Muscle layer of colon (tissue), 2 donors: ENCODE measurements around the gene HGS.

Experiments used
- H3K27ac ChIP-seq: one replicate; pipeline ENCODE4 v1.7.0; 2013; ENCODE audit warnings: low read depth, mild to moderate bottlenecking, low read length, moderate library complexity
- H3K27me3 ChIP-seq, 2 donors: one replicate each; pipeline ENCODE4 v1.7.0; 2013; ENCODE audit warnings: low read length in 2 of 2, mild to moderate bottlenecking in 2 of 2; ENCODE audit not compliant: insufficient read depth in 2 of 2, control insufficient read depth in 1 of 2
- H3K36me3 ChIP-seq: one replicate; pipeline ENCODE4 v1.7.0; 2013; ENCODE audit warnings: mild to moderate bottlenecking, low read length; ENCODE audit not compliant: insufficient read depth
- H3K4me1 ChIP-seq: one replicate; pipeline ENCODE4 v1.7.0; 2013; ENCODE audit warnings: mild to moderate bottlenecking, low read length; ENCODE audit not compliant: insufficient read depth
- H3K4me3 ChIP-seq, 2 donors: one replicate each; pipeline ENCODE4 v1.7.0; 2013; ENCODE audit warnings: low read length in 2 of 2, low read depth in 1 of 2, mild to moderate bottlenecking in 1 of 2, moderate library complexity in 1 of 2
- H3K9ac ChIP-seq: one replicate; pipeline ENCODE4 v1.7.0; 2013; ENCODE audit warnings: low read length
- H3K9me3 ChIP-seq: one replicate; pipeline ENCODE4 v1.7.0; 2013; ENCODE audit warnings: mild to moderate bottlenecking, low read length
- donor health status: abdominal sarcoma.
- donor health status: Adenocarcinoma of cecum.

Gene HGS, protein sequence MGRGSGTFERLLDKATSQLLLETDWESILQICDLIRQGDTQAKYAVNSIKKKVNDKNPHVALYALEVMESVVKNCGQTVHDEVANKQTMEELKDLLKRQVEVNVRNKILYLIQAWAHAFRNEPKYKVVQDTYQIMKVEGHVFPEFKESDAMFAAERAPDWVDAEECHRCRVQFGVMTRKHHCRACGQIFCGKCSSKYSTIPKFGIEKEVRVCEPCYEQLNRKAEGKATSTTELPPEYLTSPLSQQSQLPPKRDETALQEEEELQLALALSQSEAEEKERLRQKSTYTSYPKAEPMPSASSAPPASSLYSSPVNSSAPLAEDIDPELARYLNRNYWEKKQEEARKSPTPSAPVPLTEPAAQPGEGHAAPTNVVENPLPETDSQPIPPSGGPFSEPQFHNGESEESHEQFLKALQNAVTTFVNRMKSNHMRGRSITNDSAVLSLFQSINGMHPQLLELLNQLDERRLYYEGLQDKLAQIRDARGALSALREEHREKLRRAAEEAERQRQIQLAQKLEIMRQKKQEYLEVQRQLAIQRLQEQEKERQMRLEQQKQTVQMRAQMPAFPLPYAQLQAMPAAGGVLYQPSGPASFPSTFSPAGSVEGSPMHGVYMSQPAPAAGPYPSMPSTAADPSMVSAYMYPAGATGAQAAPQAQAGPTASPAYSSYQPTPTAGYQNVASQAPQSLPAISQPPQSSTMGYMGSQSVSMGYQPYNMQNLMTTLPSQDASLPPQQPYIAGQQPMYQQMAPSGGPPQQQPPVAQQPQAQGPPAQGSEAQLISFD

GRCh38 chr17:81683584-81684441 lies at the start of gene HGS, which contains the start of gene ARL16:
TSS of gene HGS (plus strand) at chr17:81684011. CDS start at chr17:81684067, 56 bp downstream.
TSS of gene ARL16 (minus strand) at chr17:81683797. CDS start at chr17:81683753, 44 bp downstream.
- Histone ChIP-seq H3K4me3 (peak within 1 kb of the TSS; percentile 82 to 86), H3K4me1 (peaks cover 22% of the 10 kb centered on the region), H3K9ac (peak within 1 kb of the TSS; percentile 51), H3K27me3 (no peaks in the 10 kb centered on the region), H3K9me3 (no peaks in the 10 kb centered on the region), H3K27ac (peak within 1 kb of the TSS; percentile 81), H3K36me3 (peaks cover 30% of the 10 kb centered on the region)

- Histone ChIP-seq H3K4me1 (peaks cover 17% of the 10 kb centered on the region), H3K27ac (no peak overlapping the region), H3K9me3 (no peaks in the 10 kb centered on the region), H3K9ac (peak overlapping the region; percentile 87), H3K4me3 (peak overlapping the region in 1 of 2 donors; percentile 85), H3K36me3 (no peaks in the 10 kb centered on the region), H3K27me3 (no peaks in the 10 kb centered on the region)
These were observed 48.4 kb upstream of the HGS start for GRCh38 chr17:81635431-81635830.

GRCh38 chr17:81635973-81636504 lies 47.8 kb upstream of the HGS start:
- Histone ChIP-seq H3K27me3 (no peaks in the 10 kb centered on the region), H3K4me3 (peak overlapping the region; percentile 59 to 85), H3K27ac (peak overlapping the region; percentile 87), H3K36me3 (no peaks in the 10 kb centered on the region), H3K9ac (peak overlapping the region; percentile 87), H3K4me1 (peaks cover 17% of the 10 kb centered on the region), H3K9me3 (no peaks in the 10 kb centered on the region)

GRCh38 chr17:81636505-81637288 lies 47.1 kb upstream of the HGS start, which contains the start of the genes NPLOC4 and TSPAN10:
TSS of gene NPLOC4 (minus strand) at chr17:81637112. CDS start at chr17:81636930, 182 bp downstream.
TSS of gene TSPAN10 (plus strand) at chr17:81637196. CDS start at chr17:81642413, 5,217 bp downstream.
- H3K4me3 ChIP-seq, result peak within 1 kb of the TSS; percentile 59 to 85
- H3K4me1 ChIP-seq, result peaks cover 17% of the 10 kb centered on the region
- peak within 1 kb of the TSS; percentile 87 for H3K9ac ChIP-seq
- H3K27me3 ChIP-seq, result no peaks in the 10 kb centered on the region
- H3K36me3 ChIP-seq, result no peaks in the 10 kb centered on the region
- no peaks in the 10 kb centered on the region for H3K9me3 ChIP-seq
- H3K27ac ChIP-seq, result peak within 1 kb of the TSS; percentile 87

- H3K9me3 ChIP-seq, result no peaks in the 10 kb centered on the region
- no peaks in the 10 kb centered on the region for H3K27me3 ChIP-seq
- H3K9ac ChIP-seq, result no peak overlapping the region
- H3K27ac ChIP-seq, result no peak overlapping the region
- peaks cover 17% of the 10 kb centered on the region for H3K4me1 ChIP-seq
- H3K36me3 ChIP-seq, result no peaks in the 10 kb centered on the region
- no peak overlapping the region for H3K4me3 ChIP-seq
These were observed 45.1 kb upstream of the HGS start for GRCh38 chr17:81638683-81639082.

DNA sequence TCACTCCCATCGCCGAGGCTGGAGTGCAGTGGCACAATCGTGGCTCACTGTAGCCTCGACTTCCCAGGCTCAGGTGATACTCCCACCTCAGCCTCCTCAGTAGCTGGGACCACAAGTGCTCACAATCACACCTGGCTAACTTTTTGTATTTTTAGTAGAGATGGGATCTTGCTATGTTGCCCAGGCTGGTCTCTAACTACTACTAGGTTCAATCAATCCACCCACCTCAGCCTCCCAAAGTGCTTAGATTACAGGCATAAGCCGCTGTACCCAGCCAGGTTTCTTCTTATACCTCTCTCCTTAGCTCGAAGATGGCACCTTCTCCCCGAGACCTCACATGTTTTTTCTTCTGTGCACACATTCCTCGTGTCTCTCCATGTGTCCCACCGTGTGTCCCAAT lies 43.8 kb upstream of the HGS start:
- no peak overlapping the region for H3K27ac ChIP-seq
- no peaks in the 10 kb centered on the region for H3K27me3 ChIP-seq
- no peaks in the 10 kb centered on the region for H3K9me3 ChIP-seq
- no peak overlapping the region for H3K4me3 ChIP-seq
- no peaks in the 10 kb centered on the region for H3K36me3 ChIP-seq
- H3K4me1 ChIP-seq, result peaks cover 13% of the 10 kb centered on the region
- no peak overlapping the region for H3K9ac ChIP-seq

DNA sequence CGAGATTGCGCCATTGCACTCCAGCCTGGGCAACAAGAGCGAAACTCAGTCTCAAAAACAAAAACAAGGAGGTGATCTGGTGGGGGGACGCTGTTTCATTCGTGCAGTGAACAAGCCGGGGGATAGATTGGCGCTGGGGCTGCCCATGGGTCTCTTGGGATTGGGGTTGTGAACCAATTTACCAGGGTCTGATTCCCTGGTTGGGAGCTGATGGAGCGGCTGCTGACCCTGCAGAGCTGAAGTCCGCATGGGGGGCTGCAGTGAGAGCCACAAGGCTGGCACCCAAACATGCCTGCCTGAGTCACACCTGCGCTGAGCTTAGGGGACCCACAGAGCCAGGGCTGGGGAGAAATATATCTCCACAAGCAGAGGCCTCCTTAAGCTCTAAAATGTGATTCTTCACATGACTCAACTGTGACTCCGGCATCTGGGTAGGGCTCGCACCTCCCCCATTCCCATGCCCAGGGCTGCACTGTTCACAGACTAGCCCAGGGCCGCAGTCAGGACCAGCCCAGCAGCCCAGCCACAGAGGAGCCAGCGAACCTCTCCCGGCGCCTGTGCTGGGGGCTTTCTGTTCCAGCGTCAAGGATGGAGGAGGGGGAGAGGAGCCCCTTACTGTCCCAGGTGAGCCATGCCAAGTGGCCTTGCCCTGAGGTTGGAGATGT lies 41.9 kb upstream of the HGS start:
- Histone ChIP-seq H3K4me1 (no peaks in the 10 kb centered on the region), H3K4me3 (no peak overlapping the region), H3K27ac (no peak overlapping the region), H3K36me3 (no peaks in the 10 kb centered on the region), H3K27me3 (peaks cover 0 to under 1% of the 10 kb centered on the region in 2 donors), H3K9ac (no peak overlapping the region), H3K9me3 (no peaks in the 10 kb centered on the region)

- Histone ChIP-seq H3K27ac (no peak overlapping the region), H3K4me3 (no peak overlapping the region), H3K9me3 (no peaks in the 10 kb centered on the region), H3K36me3 (no peaks in the 10 kb centered on the region), H3K4me1 (no peaks in the 10 kb centered on the region), H3K9ac (no peak overlapping the region), H3K27me3 (peaks cover 5 to 20% of the 10 kb centered on the region in 2 donors)
These were observed 39.3 kb upstream of the HGS start for GRCh38 chr17:81644496-81644895.

GRCh38 chr17:81644976-81645952 lies 38.5 kb upstream of the HGS start:
- Histone ChIP-seq H3K36me3 (no peaks in the 10 kb centered on the region), H3K4me1 (no peaks in the 10 kb centered on the region), H3K9me3 (no peaks in the 10 kb centered on the region), H3K27me3 (peaks cover 9 to 28% of the 10 kb centered on the region in 2 donors), H3K27ac (no peak overlapping the region), H3K9ac (no peak overlapping the region), H3K4me3 (no peak overlapping the region)
